Activated CD4-positive, alpha-beta T cell treated with anti-CD3 and anti-CD28 coated beads for 36 hours (primary cell): Measurements from ENCODE around the gene FTSJ3. TPM values are rescaled to one million over a fixed set of nuclear protein-coding genes. Genes with fewer than 3 reads are reported as not detected.
"Not testable (repeated sequence)": the region's sequence is repeated elsewhere in the genome, so short reads cannot be mapped to it uniquely, and the experiment has no call there.

ENCODE experiments used
- ATAC-seq: fragments of 200-7000 bp; cut with Tn5 transposase; one replicate; pipeline ENCODE4 v1.10.0; 2021; ENCODE audit warnings: mild to moderate bottlenecking, moderate library complexity
- CTCF ChIA-PET: fragments of 350-600 bp; sonication (Branson Sonifier 250); formaldehyde crosslinking; loops from one replicate; lab custom pipeline; 2021; ENCODE audit warnings: antibody characterized with exemption; lab: Charles Lee
- POLR2A ChIA-PET: fragments of 350-600 bp; sonication (Branson Sonifier 250); formaldehyde crosslinking; loops from one replicate; lab custom pipeline; 2021; ENCODE audit warnings: antibody characterized with exemption, inconsistent platforms; lab: Charles Lee
- DNase-seq: peaks from one replicate; pipeline ENCODE4 v3.0.0-alpha.2; 2020
- H3K27ac Mint-ChIP-seq: one replicate; pipeline ENCODE4 v1.8.0; 2021; ENCODE audit warnings: mixed read lengths
- H3K27me3 Mint-ChIP-seq: one replicate; pipeline ENCODE4 v1.8.0; 2021; ENCODE audit warnings: mixed read lengths
- H3K36me3 Mint-ChIP-seq: one replicate; pipeline ENCODE4 v1.8.0; 2021; ENCODE audit warnings: low read depth, mixed read lengths
- H3K4me1 Mint-ChIP-seq: one replicate; pipeline ENCODE4 v1.8.0; 2021; ENCODE audit warnings: mixed read lengths
- H3K4me3 Mint-ChIP-seq: one replicate; pipeline ENCODE4 v1.8.0; 2021; ENCODE audit warnings: mild to moderate bottlenecking, moderate library complexity, mixed read lengths
- H3K9me3 Mint-ChIP-seq: one replicate; pipeline ENCODE4 v1.8.0; 2021; ENCODE audit warnings: low read depth, mixed read lengths
- intact Hi-C, 2 experiments: fragments of 100-400 bp; cut with DNase I in 1 of 2; cut with micrococcal nuclease in 1 of 2; formaldehyde crosslinking; loops; one replicate each; pipeline versions ENCODE4 v1.14.2 to v1.15.1; 2022 to 2024; cut with DNase I, micrococcal nuclease
- total RNA-seq, 2 experiments: library from RNA; stranded (reverse); gene quantifications; one replicate each; pipeline ENCODE4 v1.2.3, GENCODE V29; 2021

The FTSJ3 gene
- total RNA-seq, 2 experiments from 2014 or later: 52.1 to 61.2 TPM

GRCh38 chr17:63819131-63819530, 8.3 kb downstream of the FTSJ3 start:
- DNase-seq (no peak), ATAC-seq (no peak)
- Mint-ChIP-seq H3K4me3 (no peak overlapping the region), H3K36me3 (peaks cover 72% of the 10 kb centered on the region), H3K27ac (peak overlapping the region; percentile 63), H3K4me1 (peaks cover 13% of the 10 kb centered on the region), H3K9me3 (no peaks in the 10 kb centered on the region), H3K27me3 (no peaks in the 10 kb centered on the region)
- intact Hi-C loops: no loop called here
- ChIA-PET CTCF (interaction anchor here (1.1 kb wide), 2 partner anchors 9 to 14 kb away, joined by 3 to 4 read pairs; no protein-coding TSS in a partner anchor), POLR2A (interaction anchor here (0.6 kb wide), 2 partner anchors 39 to 257 kb away, joined by 3 to 4 read pairs; no protein-coding TSS in a partner anchor)

- H3K9me3 Mint-ChIP-seq: no peaks in the 10 kb centered on the region
- H3K4me3 Mint-ChIP-seq: no peak overlapping the region
- ChIA-PET CTCF (interaction anchor here (0.7 to 1.3 kb wide), 4 partner anchors 10 to 36 kb away, joined by 3 read pairs; no protein-coding TSS in a partner anchor), POLR2A (no interaction called here)
- intact Hi-C loops: no loop called here
- peaks cover 5% of the 10 kb centered on the region for H3K4me1 Mint-ChIP-seq
- H3K27ac Mint-ChIP-seq: no peak overlapping the region
- H3K36me3 Mint-ChIP-seq: peaks cover 72% of the 10 kb centered on the region
- no peak for DNase-seq
- no peak for ATAC-seq
- H3K27me3 Mint-ChIP-seq: no peaks in the 10 kb centered on the region
Measured at GRCh38 chr17:63817736-63818385, 9.6 kb downstream of the FTSJ3 start.

- intact Hi-C loops: no loop called here
- DNase-seq (no peak), ATAC-seq (no peak)
- H3K36me3 Mint-ChIP-seq: peaks cover 71% of the 10 kb centered on the region
- H3K27ac Mint-ChIP-seq: peak overlapping the region; percentile 1
- H3K4me3 Mint-ChIP-seq: no peak overlapping the region
- H3K27me3 Mint-ChIP-seq: no peaks in the 10 kb centered on the region
- peaks cover 2% of the 10 kb centered on the region for H3K4me1 Mint-ChIP-seq
- H3K9me3 Mint-ChIP-seq: no peaks in the 10 kb centered on the region
- POLR2A ChIA-PET: interaction anchor here (0.6 kb wide), 1 partner anchor 139 kb away, joined by 3 read pairs; no protein-coding TSS in a partner anchor
- CTCF ChIA-PET: interaction anchor here (0.6 to 1.2 kb wide), 2 partner anchors 18 to 42 kb away, joined by 3 read pairs; partner anchors contain the start of gene DDX42
Measured at GRCh38 chr17:63816669-63817068, 10.8 kb downstream of the FTSJ3 start.

GRCh38 chr17:63816123-63816522, 11.3 kb downstream of the FTSJ3 start:
- H3K27me3 Mint-ChIP-seq: no peaks in the 10 kb centered on the region
- CTCF ChIA-PET: interaction anchor here (0.6 to 1.2 kb wide), 2 partner anchors 18 to 42 kb away, joined by 3 read pairs; partner anchors contain the start of gene DDX42
- POLR2A ChIA-PET: no interaction called here

GRCh38 chr17:63809970-63810369, 17.5 kb downstream of the FTSJ3 start:
- Mint-ChIP-seq H3K27me3 (no peaks in the 10 kb centered on the region), H3K9me3 (no peaks in the 10 kb centered on the region), H3K27ac (no peak overlapping the region), H3K36me3 (peaks cover 76% of the 10 kb centered on the region), H3K4me1 (peaks cover 7% of the 10 kb centered on the region), H3K4me3 (no peak overlapping the region)
- CTCF ChIA-PET: interaction anchor here (0.7 to 0.9 kb wide), 4 partner anchors 10 to 250 kb away, joined by 3 read pairs; partner anchors contain the start of genes CCDC47 and DDX42
- ATAC-seq (no peak), DNase-seq (no peak)
- POLR2A ChIA-PET: interaction anchor here (0.6 to 1.0 kb wide), 2 partner anchors 34 to 102 kb away, joined by 3 to 4 read pairs; no protein-coding TSS in a partner anchor
- intact Hi-C loops: no loop called here

More at GRCh38 chr17:63816123-63816522, 11.3 kb downstream of the FTSJ3 start:
- H3K4me1 Mint-ChIP-seq: peaks cover 2% of the 10 kb centered on the region
- no peaks in the 10 kb centered on the region for H3K9me3 Mint-ChIP-seq
- DNase-seq: no peak
- no peak for ATAC-seq
- H3K27ac Mint-ChIP-seq: no peak overlapping the region
- H3K4me3 Mint-ChIP-seq: no peak overlapping the region
- intact Hi-C loops: no loop called here
- H3K36me3 Mint-ChIP-seq: peaks cover 74% of the 10 kb centered on the region

GRCh38 chr17:63805591-63805990, 21.9 kb downstream of the FTSJ3 start:
- ChIA-PET CTCF (interaction anchor here (1.0 to 1.4 kb wide), 3 partner anchors 13 to 43 kb away, joined by 3 to 4 read pairs (median 3); no protein-coding TSS in a partner anchor), POLR2A (no interaction called here)
- H3K27ac Mint-ChIP-seq: peak overlapping the region; percentile 51
- DNase-seq (no peak), ATAC-seq (no peak)
- peaks cover 9% of the 10 kb centered on the region for H3K4me1 Mint-ChIP-seq
- H3K27me3 Mint-ChIP-seq: no peaks in the 10 kb centered on the region
- intact Hi-C loops: no loop called here
- no peak overlapping the region for H3K4me3 Mint-ChIP-seq
- no peaks in the 10 kb centered on the region for H3K9me3 Mint-ChIP-seq
- H3K36me3 Mint-ChIP-seq: peaks cover 53% of the 10 kb centered on the region

GRCh38 chr17:63804328-63804727, 23.1 kb downstream of the FTSJ3 start:
- peaks cover 12% of the 10 kb centered on the region for H3K4me1 Mint-ChIP-seq
- peaks cover 55% of the 10 kb centered on the region for H3K36me3 Mint-ChIP-seq
- POLR2A ChIA-PET: no interaction called here
- CTCF ChIA-PET: interaction anchor here (0.7 to 1.6 kb wide), 10 partner anchors 14 to 397 kb away, joined by 3 to 4 read pairs (median 3); no protein-coding TSS in a partner anchor
- DNase-seq (no peak), ATAC-seq (no peak)
- no peaks in the 10 kb centered on the region for H3K9me3 Mint-ChIP-seq
- H3K27me3 Mint-ChIP-seq: no peaks in the 10 kb centered on the region
- H3K4me3 Mint-ChIP-seq: no peak overlapping the region
- peak overlapping the region; percentile 70 for H3K27ac Mint-ChIP-seq
- intact Hi-C loops: no loop called here

- no peaks in the 10 kb centered on the region for H3K9me3 Mint-ChIP-seq
- peaks cover 5% of the 10 kb centered on the region for H3K4me1 Mint-ChIP-seq
- CTCF ChIA-PET: interaction anchor here (1.2 kb wide), 1 partner anchor 11 kb away, joined by 3 read pairs; no protein-coding TSS in a partner anchor
- DNase-seq: no peak
- no peak overlapping the region for H3K27ac Mint-ChIP-seq
- H3K36me3 Mint-ChIP-seq: peaks cover 56% of the 10 kb centered on the region
- POLR2A ChIA-PET: no interaction called here
- intact Hi-C loops: no loop called here
- no peak for ATAC-seq
- H3K27me3 Mint-ChIP-seq: no peaks in the 10 kb centered on the region
- no peak overlapping the region for H3K4me3 Mint-ChIP-seq
Measured at GRCh38 chr17:63800783-63801182, 26.7 kb downstream of the FTSJ3 start.

GRCh38 chr17:63798572-63799106, 28.8 kb downstream of the FTSJ3 start:
- ChIA-PET POLR2A (no interaction called here), CTCF (interaction anchor here (0.9 to 1.4 kb wide), 3 partner anchors 31 to 50 kb away, joined by 3 to 5 read pairs (median 3); no protein-coding TSS in a partner anchor)
- Mint-ChIP-seq H3K27me3 (no peaks in the 10 kb centered on the region), H3K36me3 (peaks cover 63% of the 10 kb centered on the region), H3K4me3 (no peak overlapping the region), H3K27ac (no peak overlapping the region), H3K4me1 (peaks cover 6% of the 10 kb centered on the region), H3K9me3 (no peaks in the 10 kb centered on the region)
- no peak for ATAC-seq
- no peak for DNase-seq
- intact Hi-C loops: no loop called here

- intact Hi-C loops, H3K27me3 Mint-ChIP-seq, H3K27ac Mint-ChIP-seq, DNase-seq, H3K4me3 Mint-ChIP-seq, H3K9me3 Mint-ChIP-seq, ATAC-seq, H3K4me1 Mint-ChIP-seq: not testable (repeated sequence)
- ChIA-PET CTCF (interaction anchor here (1.2 kb wide), 1 partner anchor 22 kb away, joined by 3 read pairs; no protein-coding TSS in a partner anchor), POLR2A (interaction anchor here (0.6 kb wide), 1 partner anchor 25 kb away, joined by 3 read pairs; no protein-coding TSS in a partner anchor)
- peaks cover 66% of the 10 kb centered on the region for H3K36me3 Mint-ChIP-seq
Measured at GRCh38 chr17:63796375-63796774, 31.1 kb downstream of the FTSJ3 start.

- POLR2A ChIA-PET: no interaction called here
- Mint-ChIP-seq H3K9me3 (no peaks in the 10 kb centered on the region), H3K27ac (no peak overlapping the region), H3K4me1 (peaks cover 3% of the 10 kb centered on the region), H3K27me3 (no peaks in the 10 kb centered on the region), H3K36me3 (peaks cover 50% of the 10 kb centered on the region), H3K4me3 (no peak overlapping the region)
- CTCF ChIA-PET: interaction anchor here (0.7 kb wide), 1 partner anchor 81 kb away, joined by 5 read pairs; no protein-coding TSS in a partner anchor
- intact Hi-C loops: no loop called here
- DNase-seq (no peak), ATAC-seq (no peak)
Measured at GRCh38 chr17:63792055-63792729, 35.3 kb downstream of the FTSJ3 start.
